Lung (tissue), 12 donors: ENCODE measurements around the gene PGRMC2. TPM values are rescaled to one million over a fixed set of nuclear protein-coding genes. Genes with fewer than 3 reads are reported as not detected.
A peak's percentile ranks its signal among the peaks of the same experiment; 100 is the strongest.

ENCODE experiments used
- ATAC-seq: fragments of 200-7000 bp; cut with Tn5 transposase; one replicate; pipeline ENCODE4 v1.9.1; 2020; ENCODE audit warnings: moderate number of reproducible peaks; ENCODE audit not compliant: insufficient read depth, low FRiP score
- DNase-seq, 3 donors: peaks; one replicate each; pipeline ENCODE4 v3.0.0-alpha.2; 2013 to 2017
- H3K27ac ChIP-seq, 2 donors: one replicate each; pipeline ENCODE4 v1.5.1; 2013; ENCODE audit warnings: mild to moderate bottlenecking in 2 of 2, moderate library complexity in 2 of 2, control low read depth in 1 of 2, inconsistent platforms in 1 of 2, low read depth in 1 of 2, low read length in 1 of 2
- H3K27me3 ChIP-seq, 3 donors: one replicate each; pipeline ENCODE4 v1.5.1; 2013; ENCODE audit warnings: low read length in 2 of 3; ENCODE audit not compliant: control insufficient read depth in 3 of 3, insufficient read depth in 3 of 3
- H3K36me3 ChIP-seq, 4 donors: one replicate each; pipeline ENCODE4 v1.5.1; 2013; ENCODE audit warnings: low read length in 4 of 4, mild to moderate bottlenecking in 1 of 4, moderate library complexity in 1 of 4; ENCODE audit not compliant: control insufficient read depth in 4 of 4, insufficient read depth in 4 of 4
- H3K4me1 ChIP-seq, 5 donors: one replicate each; pipeline ENCODE4 v1.5.1; 2013; ENCODE audit warnings: low read length in 5 of 5, mild to moderate bottlenecking in 2 of 5, moderate library complexity in 1 of 5; ENCODE audit not compliant: control insufficient read depth in 5 of 5, insufficient read depth in 5 of 5
- H3K4me3 ChIP-seq: one replicate; pipeline ENCODE4 v1.5.1; 2013; ENCODE audit warnings: mild to moderate bottlenecking, control low read depth, moderate library complexity
- H3K9ac ChIP-seq, 2 donors: one replicate each; pipeline ENCODE4 v1.5.1; 2013; ENCODE audit warnings: low read length in 2 of 2, control low read depth in 1 of 2; ENCODE audit not compliant: insufficient read depth in 1 of 2
- H3K9me3 ChIP-seq, 4 donors: one replicate each; pipeline ENCODE4 v1.5.1; 2013; ENCODE audit warnings: low read length in 3 of 4, mild to moderate bottlenecking in 1 of 4, moderate library complexity in 1 of 4; ENCODE audit not compliant: control insufficient read depth in 4 of 4, insufficient read depth in 3 of 4
- WGBS, 2 donors: extraction: QIAGEN DNeasy Blood & Tissue Kit; methylation state at CpG; one replicate each; pipeline ENCODE4 v1.1.7; 2013; 5-methylcytosine and 5-hydroxymethylcytosine counted together
- polyA plus RNA-seq, 2 donors: library from polyadenylated mRNA; stranded (reverse); fragments of 200-250 nt; gene quantifications; one replicate each; pipeline ENCODE4 v1.2.1, GENCODE V29; 2013
- total RNA-seq, 2 donors: library from RNA; depleted of rRNA in 1 of 2; stranded (reverse); fragments of >200 nt in 1 of 2; gene quantifications; one replicate each; pipeline ENCODE4 v1.2.1, GENCODE V29; 2014 to 2021
- TF ChIP-seq, protein P1 (sequence below): IDR thresholded peaks from 2 replicates; pipeline ENCODE4 v1.5.1; 2012; ENCODE audit warnings: mild to moderate bottlenecking; ENCODE audit errors: control extremely low read depth, extremely low read depth
- donor health status: control.
- donor health status: control.
- donor health status: Bipolar disorder and iron deficiency.
- donor health status: healthy.
- donor health status: DM: yes; HTN: yes; CAD: no.

The PGRMC2 gene
- total and polyA plus RNA-seq, 4 donors, result 25.8 to 71.6 (median 35.3) TPM

DNA sequence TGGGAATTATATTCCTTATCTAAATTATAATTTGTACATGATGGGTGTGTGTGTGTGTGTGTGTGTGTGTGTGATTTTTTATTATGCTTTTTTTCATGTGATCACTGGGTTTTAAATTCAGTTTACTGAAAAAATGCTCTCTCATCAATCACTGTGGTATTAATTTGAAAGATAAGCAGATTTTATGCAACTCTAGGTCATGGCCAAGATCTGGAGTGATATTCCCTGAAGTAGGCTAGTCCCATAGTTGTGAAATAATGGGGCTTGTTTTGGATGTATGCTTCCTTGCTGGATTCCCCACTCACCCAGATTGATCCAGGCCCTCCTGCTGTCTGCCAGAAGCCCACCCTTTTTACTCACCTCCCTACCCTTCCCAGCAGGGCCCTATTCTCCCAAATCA lies 22.0 kb upstream of the PGRMC2 start:
- Histone ChIP-seq H3K4me1 (peaks cover 0 to 7% (median 4%) of the 10 kb centered on the region in 5 donors), H3K27ac (no peak overlapping the region), H3K9ac (no peak overlapping the region), H3K36me3 (no peaks in the 10 kb centered on the region), H3K9me3 (no peaks in the 10 kb centered on the region), H3K4me3 (no peak overlapping the region), H3K27me3 (no peaks in the 10 kb centered on the region)
- DNase-seq (no peak), ATAC-seq (no peak)
- TF ChIP-seq, protein P1, sequence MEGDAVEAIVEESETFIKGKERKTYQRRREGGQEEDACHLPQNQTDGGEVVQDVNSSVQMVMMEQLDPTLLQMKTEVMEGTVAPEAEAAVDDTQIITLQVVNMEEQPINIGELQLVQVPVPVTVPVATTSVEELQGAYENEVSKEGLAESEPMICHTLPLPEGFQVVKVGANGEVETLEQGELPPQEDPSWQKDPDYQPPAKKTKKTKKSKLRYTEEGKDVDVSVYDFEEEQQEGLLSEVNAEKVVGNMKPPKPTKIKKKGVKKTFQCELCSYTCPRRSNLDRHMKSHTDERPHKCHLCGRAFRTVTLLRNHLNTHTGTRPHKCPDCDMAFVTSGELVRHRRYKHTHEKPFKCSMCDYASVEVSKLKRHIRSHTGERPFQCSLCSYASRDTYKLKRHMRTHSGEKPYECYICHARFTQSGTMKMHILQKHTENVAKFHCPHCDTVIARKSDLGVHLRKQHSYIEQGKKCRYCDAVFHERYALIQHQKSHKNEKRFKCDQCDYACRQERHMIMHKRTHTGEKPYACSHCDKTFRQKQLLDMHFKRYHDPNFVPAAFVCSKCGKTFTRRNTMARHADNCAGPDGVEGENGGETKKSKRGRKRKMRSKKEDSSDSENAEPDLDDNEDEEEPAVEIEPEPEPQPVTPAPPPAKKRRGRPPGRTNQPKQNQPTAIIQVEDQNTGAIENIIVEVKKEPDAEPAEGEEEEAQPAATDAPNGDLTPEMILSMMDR, result no peak

DNA sequence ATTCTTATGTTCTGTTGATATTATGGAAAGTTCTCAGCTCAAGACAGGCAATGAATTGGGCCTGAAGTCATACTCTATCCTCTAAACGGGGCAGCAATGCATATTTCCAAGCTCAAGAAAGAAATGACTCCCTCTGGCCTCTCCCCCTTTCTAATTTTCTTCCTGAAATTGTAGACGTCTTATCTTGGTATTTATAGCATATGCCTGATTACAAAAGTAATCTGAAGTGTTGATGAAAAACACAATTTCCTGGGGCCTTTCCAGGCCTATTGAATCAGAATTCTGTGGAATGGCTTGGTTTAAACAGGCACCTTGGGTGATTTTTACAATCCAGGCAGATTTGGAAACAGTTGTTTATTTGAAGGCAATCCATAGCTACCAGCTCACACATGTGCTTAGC lies 21.4 kb upstream of the PGRMC2 start:
- Histone ChIP-seq H3K36me3 (no peaks in the 10 kb centered on the region), H3K9me3 (no peaks in the 10 kb centered on the region), H3K27me3 (no peaks in the 10 kb centered on the region), H3K9ac (no peak overlapping the region), H3K4me3 (no peak overlapping the region), H3K27ac (peak overlapping the region in 1 of 2 donors; percentile 46), H3K4me1 (peaks cover 0 to 7% (median 4%) of the 10 kb centered on the region in 5 donors)
- TF ChIP-seq, protein P1, result no peak
- 46 to 52% methylated on average over 2 of the region's 2 CpGs for WGBS, 2 donors
- ATAC-seq, result no peak
- DNase-seq, result peak in 1 of 3 donors; percentile 9

DNA sequence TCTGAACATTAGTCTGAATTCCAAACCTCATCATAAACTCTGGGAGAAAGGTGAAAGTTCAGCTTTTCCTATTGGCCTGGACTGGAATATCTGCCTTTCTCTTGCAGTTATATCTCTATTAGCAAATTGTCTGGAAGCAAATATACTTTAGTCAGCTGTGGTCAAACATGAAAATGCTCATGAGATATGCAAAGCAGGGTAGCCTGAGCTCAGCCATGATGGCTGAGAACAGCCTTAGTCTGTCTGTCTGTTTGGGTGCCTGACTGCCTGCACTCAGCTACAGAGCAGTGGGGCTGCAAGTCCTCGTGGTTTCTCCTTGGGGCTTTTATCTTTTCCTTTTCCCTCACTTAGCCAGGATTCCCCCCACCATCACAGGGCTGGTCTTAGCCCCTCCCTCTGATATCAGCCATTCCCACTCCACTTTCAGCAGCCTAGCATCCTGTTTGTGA lies 19.5 kb upstream of the PGRMC2 start:
- Histone ChIP-seq H3K4me3 (no peak overlapping the region), H3K4me1 (peaks cover 0 to 7% (median 4%) of the 10 kb centered on the region in 5 donors), H3K9ac (no peak overlapping the region), H3K27me3 (no peaks in the 10 kb centered on the region), H3K27ac (no peak overlapping the region), H3K9me3 (no peaks in the 10 kb centered on the region), H3K36me3 (no peaks in the 10 kb centered on the region)
- TF ChIP-seq, protein P1, result no peak
- no peak for ATAC-seq
- DNase-seq, result no peak
- 64 to 67% methylated on average over 1 of the region's 1 CpG for WGBS, 2 donors

DNA sequence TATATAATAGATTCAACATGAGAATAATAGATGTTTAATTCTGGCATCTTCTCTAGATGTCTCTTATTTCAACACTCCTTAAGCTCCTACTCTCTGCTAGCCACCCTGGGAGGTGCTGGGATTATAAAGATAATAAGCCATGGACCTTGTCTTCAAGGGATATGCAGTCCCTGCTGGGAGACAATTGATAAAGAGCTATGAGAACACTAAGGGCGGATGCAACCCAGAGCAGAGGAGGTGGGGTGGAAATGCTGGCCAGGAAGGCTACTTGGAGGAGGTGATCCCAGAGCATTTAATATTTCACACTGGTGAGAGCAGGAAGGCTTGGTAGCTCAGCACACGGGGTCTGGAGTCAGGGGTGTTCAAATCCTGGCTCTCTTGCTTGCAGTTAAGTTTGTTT lies 18.3 kb upstream of the PGRMC2 start:
- Histone ChIP-seq H3K9ac (no peak overlapping the region), H3K27ac (no peak overlapping the region), H3K4me3 (no peak overlapping the region), H3K27me3 (no peaks in the 10 kb centered on the region), H3K9me3 (no peaks in the 10 kb centered on the region), H3K36me3 (no peaks in the 10 kb centered on the region), H3K4me1 (peaks cover 0 to 5% (median 4%) of the 10 kb centered on the region in 5 donors)
- ATAC-seq (no peak), DNase-seq (no peak)
- 86 to 88% methylated on average over 2 of the region's 2 CpGs for WGBS, 2 donors
- TF ChIP-seq, protein P1, result no peak
